ENCODE measurements around the gene ATP5F1D. TPM values are rescaled to one million over a fixed set of nuclear protein-coding genes. Genes with fewer than 3 reads are reported as not detected.
"Not testable (repeated sequence)": the region's sequence is repeated elsewhere in the genome, so short reads cannot be mapped to it uniquely, and the experiment has no call there.

Gene ATP5F1D
- total RNA-seq, 1 donor: 12.1 TPM

GRCh38 chr19:1239796-1240737 is 1.5 kb upstream of the ATP5F1D start:
- TF ChIP-seq, protein P1, sequence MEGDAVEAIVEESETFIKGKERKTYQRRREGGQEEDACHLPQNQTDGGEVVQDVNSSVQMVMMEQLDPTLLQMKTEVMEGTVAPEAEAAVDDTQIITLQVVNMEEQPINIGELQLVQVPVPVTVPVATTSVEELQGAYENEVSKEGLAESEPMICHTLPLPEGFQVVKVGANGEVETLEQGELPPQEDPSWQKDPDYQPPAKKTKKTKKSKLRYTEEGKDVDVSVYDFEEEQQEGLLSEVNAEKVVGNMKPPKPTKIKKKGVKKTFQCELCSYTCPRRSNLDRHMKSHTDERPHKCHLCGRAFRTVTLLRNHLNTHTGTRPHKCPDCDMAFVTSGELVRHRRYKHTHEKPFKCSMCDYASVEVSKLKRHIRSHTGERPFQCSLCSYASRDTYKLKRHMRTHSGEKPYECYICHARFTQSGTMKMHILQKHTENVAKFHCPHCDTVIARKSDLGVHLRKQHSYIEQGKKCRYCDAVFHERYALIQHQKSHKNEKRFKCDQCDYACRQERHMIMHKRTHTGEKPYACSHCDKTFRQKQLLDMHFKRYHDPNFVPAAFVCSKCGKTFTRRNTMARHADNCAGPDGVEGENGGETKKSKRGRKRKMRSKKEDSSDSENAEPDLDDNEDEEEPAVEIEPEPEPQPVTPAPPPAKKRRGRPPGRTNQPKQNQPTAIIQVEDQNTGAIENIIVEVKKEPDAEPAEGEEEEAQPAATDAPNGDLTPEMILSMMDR (IDR thresholded peaks at IDR 0.05; ENCODE audit: insufficient read depth, low read depth, low read length): peak; percentile 64
- H3K4me3 ChIP-seq (ENCODE audit: low read depth, low read length): peak overlapping the region; percentile 49
- DNase-seq (ENCODE audit: low read depth): peak; percentile 94

GRCh38 chr19:1240925-1241324 is 626 bp upstream of the ATP5F1D start:
- TF ChIP-seq, protein P1 (IDR thresholded peaks at IDR 0.05; ENCODE audit: insufficient read depth, low read depth, low read length): no peak
- no peak overlapping the region for H3K4me3 ChIP-seq (ENCODE audit: low read depth, low read length)
- no peak for DNase-seq (ENCODE audit: low read depth)

- TF ChIP-seq, protein P1 (IDR thresholded peaks at IDR 0.05; ENCODE audit: insufficient read depth, low read depth, low read length): peak; percentile 89
- peak; percentile 85 for DNase-seq (ENCODE audit: low read depth)
- H3K4me3 ChIP-seq (ENCODE audit: low read depth, low read length): peak overlapping the region; percentile 40
These were observed 2.5 kb downstream of the ATP5F1D start for GRCh38 chr19:1243768-1244692.

GRCh38 chr19:1244693-1245451 is 3.3 kb downstream of the ATP5F1D start:
- TF ChIP-seq, protein P1 (IDR thresholded peaks at IDR 0.05; ENCODE audit: insufficient read depth, low read depth, low read length): no peak
- DNase-seq (ENCODE audit: low read depth): no peak
- peak overlapping the region; percentile 40 for H3K4me3 ChIP-seq (ENCODE audit: low read depth, low read length)

- H3K4me3 ChIP-seq (ENCODE audit: low read depth, low read length): no peak overlapping the region
- TF ChIP-seq, protein P1 (IDR thresholded peaks at IDR 0.05; ENCODE audit: insufficient read depth, low read depth, low read length): no peak
- no peak for DNase-seq (ENCODE audit: low read depth)
These were observed 4.1 kb downstream of the ATP5F1D start for GRCh38 chr19:1245494-1246264.

GRCh38 chr19:1246265-1247087 is 4.9 kb downstream of the ATP5F1D start:
- not testable (repeated sequence) for DNase-seq (ENCODE audit: low read depth); H3K4me3 ChIP-seq (ENCODE audit: low read depth, low read length)

Measured in fibroblast of villous mesenchyme (primary cell).